Neural cell (in vitro differentiated cells): ENCODE measurements around the gene TMEM207. TPM values are rescaled to one million over a fixed set of nuclear protein-coding genes. Genes with fewer than 3 reads are reported as not detected.

Experiments
- H2AFZ ChIP-seq: fragments of 200-600, 300-800 bp; sonication (generic), shearing (Covaris generic); 2 replicates; pipeline ENCODE4 v1.6.0; 2014; ENCODE audit warnings: low read depth, mild to moderate bottlenecking, antibody characterized with exemption, low read length, moderate library complexity
- H3F3A ChIP-seq: fragments of 200-600 bp; shearing (Covaris generic); 2 replicates; pipeline ENCODE4 v1.6.1; 2016; ENCODE audit warnings: mild to moderate bottlenecking, moderate library complexity, mixed read lengths, antibody characterized with exemption, low read length; ENCODE audit not compliant: insufficient read depth, poor library complexity, severe bottlenecking
- H3K27ac ChIP-seq: fragments of 200-600, 300-800 bp; sonication (generic), shearing (Covaris generic); 2 replicates; pipeline ENCODE4 v1.5.1; 2014; ENCODE audit warnings: mild to moderate bottlenecking, low read length, moderate library complexity
- H3K27me3 ChIP-seq: fragments of 300-800, 200-600 bp; sonication (generic), shearing (Covaris generic); 2 replicates; pipeline ENCODE4 v1.6.0; 2014; ENCODE audit warnings: mild to moderate bottlenecking, low read depth, low read length, moderate library complexity; ENCODE audit not compliant: insufficient read depth
- H3K36me3 ChIP-seq: fragments of 300-800, 200-600 bp; sonication (generic), shearing (Covaris generic); 2 replicates; pipeline ENCODE4 v1.5.1; 2014; ENCODE audit warnings: mild to moderate bottlenecking, antibody characterized with exemption, low read length, moderate library complexity; ENCODE audit not compliant: insufficient read depth
- H3K4me2 ChIP-seq: fragments of 300-800, 200-600 bp; sonication (generic), shearing (Covaris generic); 2 replicates; pipeline ENCODE4 v1.6.0; 2014; ENCODE audit warnings: mild to moderate bottlenecking, low read length
- H3K4me3 ChIP-seq: fragments of 300-800, 200-600 bp; sonication (generic), shearing (Covaris generic); 2 replicates; pipeline ENCODE4 v1.5.1; 2014; ENCODE audit warnings: mild to moderate bottlenecking, low read length, moderate library complexity
- H3K79me2 ChIP-seq: fragments of 200-600 bp; shearing (Covaris generic); replicated peaks from 2 replicates; pipeline ENCODE4 v1.6.0; 2014; ENCODE audit warnings: mild to moderate bottlenecking, low read length, moderate library complexity; ENCODE audit not compliant: insufficient read depth
- H3K9ac ChIP-seq: fragments of 300-800, 200-600 bp; sonication (generic), shearing (Covaris generic); 2 replicates; pipeline ENCODE4 v1.6.1; 2016; ENCODE audit warnings: mild to moderate bottlenecking, low read length, mixed read lengths
- H3K9me2 ChIP-seq: fragments of 200-600 bp; shearing (Covaris generic); 2 replicates; pipeline ENCODE4 v1.6.1; 2016; ENCODE audit warnings: mild to moderate bottlenecking, low read length, mixed read lengths; ENCODE audit not compliant: insufficient read depth
- H3K9me3 ChIP-seq: fragments of 200-600, 300-800 bp; sonication (generic), shearing (Covaris generic); 2 replicates; pipeline ENCODE4 v1.6.1; 2016; ENCODE audit warnings: mild to moderate bottlenecking, mixed run types, low read length, moderate library complexity, mixed read lengths
- H4K20me1 ChIP-seq: fragments of 200-600 bp; shearing (Covaris generic); 2 replicates; pipeline ENCODE4 v1.6.1; 2016; ENCODE audit warnings: mild to moderate bottlenecking, mixed run types; ENCODE audit not compliant: insufficient read depth
- CTCF ChIP-seq: fragments of 450-650 bp; IDR thresholded peaks from 2 replicates; pipeline ENCODE4 v1.5.1; 2014; ENCODE audit warnings: antibody characterized with exemption, mild to moderate bottlenecking, moderate library complexity; ENCODE audit not compliant: poor library complexity, severe bottlenecking
- EP300 ChIP-seq: fragments of 450-650 bp; conservative IDR thresholded peaks from 2 replicates; pipeline ENCODE4 v1.6.1; 2014; ENCODE audit warnings: antibody characterized with exemption, mild to moderate bottlenecking, moderate library complexity; ENCODE audit not compliant: poor library complexity, severe bottlenecking
- EZH2 ChIP-seq: fragments of 200-600, 300-800 bp; shearing (Covaris generic), sonication (generic); IDR thresholded peaks from 2 replicates; pipeline ENCODE4 v1.6.1; 2014; ENCODE audit warnings: antibody characterized with exemption, low read length, borderline replicate concordance, mild to moderate bottlenecking; ENCODE audit not compliant: insufficient read depth, poor library complexity, severe bottlenecking
- MXI1 ChIP-seq: fragments of 450-650 bp; conservative IDR thresholded peaks from 2 replicates; pipeline ENCODE4 v1.6.1; 2014; ENCODE audit warnings: antibody characterized with exemption, mild to moderate bottlenecking; ENCODE audit not compliant: poor library complexity, severe bottlenecking
- POLR2AphosphoS5 ChIP-seq: IDR thresholded peaks from 2 replicates; pipeline ENCODE4 v1.6.1; 2012
- RAD21 ChIP-seq: fragments of 450-650 bp; conservative IDR thresholded peaks from 2 replicates; pipeline ENCODE4 v1.6.1; 2014; ENCODE audit warnings: antibody characterized with exemption, mild to moderate bottlenecking, moderate library complexity
- SMC3 ChIP-seq: fragments of 450-650 bp; conservative IDR thresholded peaks from 2 replicates; pipeline ENCODE4 v1.6.1; 2014; ENCODE audit warnings: antibody characterized with exemption, mild to moderate bottlenecking, moderate library complexity; ENCODE audit not compliant: poor library complexity
- TAF1 ChIP-seq: IDR thresholded peaks from 2 replicates; pipeline ENCODE4 v1.6.1; 2012; ENCODE audit warnings: low read depth
- polyA plus RNA-seq: library from polyadenylated mRNA; depleted of rRNA; stranded (reverse); fragments of >200 nt; gene quantifications from 2 replicates; pipeline ENCODE4 v1.2.3, GENCODE V29; 2014
- TF ChIP-seq, protein P1 (sequence below): IDR thresholded peaks from 2 replicates; pipeline ENCODE4 v1.6.1; 2012; ENCODE audit warnings: borderline replicate concordance

Gene TMEM207
- polyA plus RNA-seq, 1 donor from 2014 or later = 0.27 TPM

GRCh38 chr3:190433626-190434025 lies 16.1 kb downstream of the TMEM207 start:
- H3K27ac ChIP-seq = no peak overlapping the region
- H3K36me3 ChIP-seq = no peaks in the 10 kb centered on the region
- no peaks in the 10 kb centered on the region for H4K20me1 ChIP-seq
- no peaks in the 10 kb centered on the region for H3K9me3 ChIP-seq
- H3K9me2 ChIP-seq = no peaks in the 10 kb centered on the region
- no peak overlapping the region for H3K4me3 ChIP-seq
- H3F3A ChIP-seq = no peaks in the 10 kb centered on the region
- no peak overlapping the region for H2AFZ ChIP-seq
- no peaks in the 10 kb centered on the region for H3K27me3 ChIP-seq
- H3K79me2 ChIP-seq = no peaks in the 10 kb centered on the region
- TF ChIP-seq POLR2AphosphoS5 (no peak), EZH2 (no peak), EP300 (no peak), RAD21 (no peak), CTCF (no peak), MXI1 (no peak), TAF1 (no peak), SMC3 (no peak)
- TF ChIP-seq, protein P1, sequence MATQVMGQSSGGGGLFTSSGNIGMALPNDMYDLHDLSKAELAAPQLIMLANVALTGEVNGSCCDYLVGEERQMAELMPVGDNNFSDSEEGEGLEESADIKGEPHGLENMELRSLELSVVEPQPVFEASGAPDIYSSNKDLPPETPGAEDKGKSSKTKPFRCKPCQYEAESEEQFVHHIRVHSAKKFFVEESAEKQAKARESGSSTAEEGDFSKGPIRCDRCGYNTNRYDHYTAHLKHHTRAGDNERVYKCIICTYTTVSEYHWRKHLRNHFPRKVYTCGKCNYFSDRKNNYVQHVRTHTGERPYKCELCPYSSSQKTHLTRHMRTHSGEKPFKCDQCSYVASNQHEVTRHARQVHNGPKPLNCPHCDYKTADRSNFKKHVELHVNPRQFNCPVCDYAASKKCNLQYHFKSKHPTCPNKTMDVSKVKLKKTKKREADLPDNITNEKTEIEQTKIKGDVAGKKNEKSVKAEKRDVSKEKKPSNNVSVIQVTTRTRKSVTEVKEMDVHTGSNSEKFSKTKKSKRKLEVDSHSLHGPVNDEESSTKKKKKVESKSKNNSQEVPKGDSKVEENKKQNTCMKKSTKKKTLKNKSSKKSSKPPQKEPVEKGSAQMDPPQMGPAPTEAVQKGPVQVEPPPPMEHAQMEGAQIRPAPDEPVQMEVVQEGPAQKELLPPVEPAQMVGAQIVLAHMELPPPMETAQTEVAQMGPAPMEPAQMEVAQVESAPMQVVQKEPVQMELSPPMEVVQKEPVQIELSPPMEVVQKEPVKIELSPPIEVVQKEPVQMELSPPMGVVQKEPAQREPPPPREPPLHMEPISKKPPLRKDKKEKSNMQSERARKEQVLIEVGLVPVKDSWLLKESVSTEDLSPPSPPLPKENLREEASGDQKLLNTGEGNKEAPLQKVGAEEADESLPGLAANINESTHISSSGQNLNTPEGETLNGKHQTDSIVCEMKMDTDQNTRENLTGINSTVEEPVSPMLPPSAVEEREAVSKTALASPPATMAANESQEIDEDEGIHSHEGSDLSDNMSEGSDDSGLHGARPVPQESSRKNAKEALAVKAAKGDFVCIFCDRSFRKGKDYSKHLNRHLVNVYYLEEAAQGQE = no peak
- no peak overlapping the region for H3K4me2 ChIP-seq
- no peak overlapping the region for H3K9ac ChIP-seq

DNA sequence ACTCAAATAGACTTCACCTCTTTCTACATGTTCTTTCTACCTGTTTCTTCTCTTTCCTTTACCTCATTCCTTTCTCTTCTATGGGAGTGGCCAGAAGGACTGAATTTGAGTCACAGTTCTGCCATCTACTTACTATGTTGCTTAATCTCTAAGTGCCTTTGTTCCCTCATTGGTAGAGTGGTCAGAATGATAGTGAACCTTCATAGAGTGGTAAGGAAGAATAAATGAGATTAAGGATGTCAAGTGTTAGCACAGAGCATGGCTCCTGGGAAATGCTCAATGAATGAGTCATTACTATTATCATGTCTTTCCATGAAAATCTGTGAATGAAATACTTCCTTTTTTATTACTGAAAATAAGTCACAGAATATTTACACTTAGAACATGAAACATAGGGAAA lies 17.5 kb downstream of the TMEM207 start:
- no peak overlapping the region for H3K4me2 ChIP-seq

More for the DNA sequence above, 17.5 kb downstream of the TMEM207 start:
- Histone ChIP-seq H3K9ac (no peak overlapping the region), H4K20me1 (no peaks in the 10 kb centered on the region), H3F3A (no peaks in the 10 kb centered on the region), H3K79me2 (no peaks in the 10 kb centered on the region), H3K36me3 (no peaks in the 10 kb centered on the region), H3K27ac (peak overlapping the region; percentile 4), H2AFZ (no peak overlapping the region), H3K9me2 (no peaks in the 10 kb centered on the region), H3K4me3 (no peak overlapping the region), H3K9me3 (no peaks in the 10 kb centered on the region), H3K27me3 (no peaks in the 10 kb centered on the region)
- no peak for TF ChIP-seq MXI1
- TF ChIP-seq EP300 = no peak
- TF ChIP-seq RAD21 = no peak
- no peak for TF ChIP-seq SMC3
- no peak for TF ChIP-seq POLR2AphosphoS5
